GM19099 (cell line): ENCODE results near the gene CATSPERD.

ENCODE experiments used
- POLR2A ChIP-seq: IDR thresholded peaks from 3 replicates; pipeline ENCODE4 v1.6.1; 2011; ENCODE audit warnings: low read depth; ENCODE audit not compliant: insufficient read length; ENCODE audit errors: extremely low read depth

Gene CATSPERD

GRCh38 chr19:5681391-5682106 lies 38.9 kb upstream of the CATSPERD start:
- TF ChIP-seq POLR2A = no peak

- no peak for TF ChIP-seq POLR2A
Measured at GRCh38 chr19:5682107-5682482, 38.3 kb upstream of the CATSPERD start.

DNA sequence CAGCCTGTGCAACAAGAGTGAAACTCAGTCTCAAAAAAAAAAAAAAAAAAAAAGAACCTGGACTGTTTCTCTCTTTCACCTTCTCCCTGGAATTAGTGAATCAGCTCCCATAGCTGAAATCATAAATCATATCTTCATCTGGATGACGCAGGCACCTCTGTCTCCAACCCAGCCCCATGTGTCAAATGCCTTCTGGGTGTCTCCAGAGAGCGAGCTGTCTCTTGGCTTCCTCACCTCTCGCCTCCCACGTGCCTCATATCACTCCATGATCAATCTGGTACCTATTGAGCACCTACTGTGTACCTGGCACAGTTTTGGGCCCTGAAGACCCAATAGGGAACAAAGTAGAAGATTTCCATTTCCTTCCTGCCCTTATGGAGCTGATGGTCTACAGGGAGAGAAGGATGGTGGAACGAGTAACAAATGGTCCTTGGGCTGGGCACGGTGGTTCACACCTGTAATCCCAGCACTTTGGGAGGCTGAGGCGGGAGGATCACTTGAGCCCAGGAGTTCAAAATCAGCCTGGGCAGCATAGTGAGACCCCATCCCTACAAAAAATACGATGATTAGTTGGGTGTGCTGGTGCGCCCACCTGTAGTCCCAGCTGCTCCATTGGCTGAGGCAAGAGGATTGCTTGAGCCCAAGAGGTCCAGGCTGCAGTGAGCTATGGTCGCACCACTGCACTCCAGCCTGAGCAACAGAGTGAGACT lies 37.1 kb upstream of the CATSPERD start:
- TF ChIP-seq POLR2A = no peak

- TF ChIP-seq POLR2A = no peak
Measured at GRCh38 chr19:5684694-5685430, 35.6 kb upstream of the CATSPERD start.

DNA sequence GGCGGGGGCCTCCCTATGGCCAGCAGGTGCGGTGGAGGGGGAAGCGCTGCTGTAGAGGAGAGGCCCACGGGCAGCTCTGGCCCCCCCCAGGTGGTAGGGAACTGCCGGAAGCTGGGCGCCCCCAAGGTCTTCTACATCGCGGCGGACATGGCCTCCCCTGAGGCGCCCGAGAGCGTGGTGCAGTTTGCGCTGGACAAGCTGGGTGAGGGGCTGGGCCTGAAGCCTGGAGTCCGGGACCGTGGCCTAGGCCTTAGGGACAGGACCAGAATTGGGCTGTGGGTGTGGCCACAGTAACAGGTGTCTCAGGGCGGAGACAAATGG lies 34.2 kb upstream of the CATSPERD start:
- no peak for TF ChIP-seq POLR2A

DNA sequence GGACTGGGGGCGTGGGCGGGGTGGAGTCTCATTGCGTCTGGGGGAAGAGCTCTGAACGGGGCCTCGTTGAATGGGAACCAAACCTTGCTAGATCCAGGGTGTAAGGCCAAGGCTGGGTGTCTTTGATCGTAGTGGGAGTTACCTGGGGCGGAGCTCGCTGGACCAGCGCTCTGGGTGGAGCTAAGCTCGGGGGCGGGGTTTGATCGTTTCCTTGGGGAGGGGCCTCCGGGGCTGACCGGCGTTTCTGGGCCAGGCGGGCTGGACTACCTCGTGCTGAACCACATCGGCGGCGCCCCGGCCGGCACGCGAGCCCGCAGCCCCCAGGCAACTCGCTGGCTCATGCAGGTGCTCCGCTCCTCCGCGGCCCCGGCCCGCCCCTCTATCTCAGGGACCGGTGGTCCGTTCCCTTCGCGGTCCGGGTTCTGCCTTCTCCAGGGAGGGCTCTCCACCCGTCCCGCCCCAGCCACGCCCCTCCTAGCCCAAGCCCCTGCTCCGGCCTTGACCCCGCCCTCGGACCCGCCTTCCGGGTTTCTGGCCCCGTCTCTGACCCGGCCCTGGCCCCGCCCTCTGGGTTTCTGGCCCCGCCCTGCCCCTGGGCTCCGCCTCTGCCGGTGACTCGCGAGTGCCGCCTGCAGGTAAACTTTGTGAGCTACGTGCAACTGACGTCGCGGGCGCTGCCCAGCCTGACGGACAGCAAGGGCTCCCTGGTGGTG lies 33.6 kb upstream of the CATSPERD start:
- peak; percentile 60 for TF ChIP-seq POLR2A

DNA sequence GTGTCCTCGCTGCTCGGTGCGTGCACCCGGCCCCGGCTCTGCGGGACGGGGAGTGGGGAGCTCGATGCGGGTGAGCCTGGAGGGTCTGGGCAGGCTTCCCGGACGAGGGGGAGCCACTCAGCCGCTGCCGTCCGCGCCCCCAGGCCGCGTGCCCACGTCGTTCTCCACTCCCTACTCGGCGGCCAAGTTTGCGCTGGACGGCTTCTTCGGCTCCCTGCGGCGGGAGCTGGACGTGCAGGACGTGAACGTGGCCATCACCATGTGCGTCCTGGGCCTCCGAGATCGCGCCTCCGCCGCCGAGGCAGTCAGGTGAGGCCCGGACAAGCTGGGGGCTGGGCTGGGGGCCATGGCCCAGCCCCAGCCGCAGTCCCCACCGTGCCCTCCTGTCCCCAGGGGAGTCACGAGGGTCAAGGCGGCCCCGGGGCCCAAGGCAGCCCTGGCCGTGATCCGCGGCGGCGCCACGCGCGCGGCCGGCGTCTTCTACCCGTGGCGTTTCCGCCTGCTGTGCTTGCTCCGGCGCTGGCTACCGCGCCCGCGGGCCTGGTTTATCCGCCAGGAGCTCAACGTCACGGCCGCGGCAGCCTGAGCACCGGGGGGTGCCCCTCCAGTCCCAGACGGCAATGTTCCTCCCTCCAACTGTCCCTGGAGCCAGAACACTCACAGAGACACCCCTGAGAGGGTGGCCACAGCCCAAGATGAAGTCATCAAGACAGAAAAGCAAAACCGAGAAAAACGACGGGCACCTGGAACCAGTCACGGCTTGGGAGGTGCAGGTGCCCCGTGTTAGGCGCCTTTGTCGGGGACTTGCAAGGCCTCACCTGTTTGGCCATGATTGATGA lies 32.9 kb upstream of the CATSPERD start:
- TF ChIP-seq POLR2A = no peak

GRCh38 chr19:5690125-5690954 lies 30.1 kb upstream of the CATSPERD start, which contains the start of gene RPL36:
Gene RPL36, plus strand, starts transcription at chr19:5690295. Its CDS starts 213 bp downstream, at chr19:5690508.
- peak; percentile 99 for TF ChIP-seq POLR2A

- peak; percentile 31 for TF ChIP-seq POLR2A
Measured at GRCh38 chr19:5690955-5691821, 29.2 kb upstream of the CATSPERD start.

DNA sequence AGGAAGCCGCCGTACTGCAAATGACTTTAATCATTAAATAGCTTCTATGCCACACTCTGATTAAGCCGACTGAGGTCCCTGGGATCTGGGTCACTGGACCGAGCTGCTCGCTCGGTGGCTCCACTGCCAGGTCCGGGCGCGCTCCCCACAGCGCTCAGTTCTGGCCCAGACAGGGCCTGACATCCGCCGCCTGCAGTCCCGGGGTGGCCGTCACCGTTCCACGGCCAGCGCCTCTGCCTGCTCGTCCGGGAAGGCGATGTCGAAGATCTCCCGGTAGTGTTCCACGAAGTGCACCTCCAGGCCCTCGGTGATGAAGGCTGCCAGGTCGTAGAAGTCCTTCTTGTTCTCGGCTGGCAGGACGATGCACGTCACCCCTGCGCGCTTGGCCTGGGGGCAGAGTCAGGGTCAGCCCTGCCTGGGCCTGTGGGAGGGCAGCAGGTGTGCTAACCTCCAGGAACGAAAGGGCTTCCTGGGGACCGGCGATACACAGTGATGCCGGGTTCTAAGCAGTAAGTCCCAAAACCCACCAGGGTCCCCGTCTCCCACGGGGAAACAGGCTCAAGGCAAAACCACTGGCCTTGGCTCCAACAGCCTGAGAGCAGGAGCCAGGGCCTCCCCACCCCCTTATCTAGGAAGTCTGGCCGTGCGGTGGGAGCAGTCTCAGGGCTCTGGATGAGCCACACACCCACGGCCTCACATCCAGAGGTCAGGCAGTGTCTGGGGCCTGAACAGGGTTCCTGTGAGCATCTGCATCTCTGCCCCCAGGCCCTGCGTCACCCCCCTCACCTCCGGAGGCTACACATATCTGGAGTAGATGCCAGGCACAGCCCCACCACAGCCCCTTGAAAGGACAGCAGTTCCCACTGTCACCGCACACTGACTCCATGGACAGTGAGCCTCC lies 28.4 kb upstream of the CATSPERD start:
- TF ChIP-seq POLR2A = no peak

DNA sequence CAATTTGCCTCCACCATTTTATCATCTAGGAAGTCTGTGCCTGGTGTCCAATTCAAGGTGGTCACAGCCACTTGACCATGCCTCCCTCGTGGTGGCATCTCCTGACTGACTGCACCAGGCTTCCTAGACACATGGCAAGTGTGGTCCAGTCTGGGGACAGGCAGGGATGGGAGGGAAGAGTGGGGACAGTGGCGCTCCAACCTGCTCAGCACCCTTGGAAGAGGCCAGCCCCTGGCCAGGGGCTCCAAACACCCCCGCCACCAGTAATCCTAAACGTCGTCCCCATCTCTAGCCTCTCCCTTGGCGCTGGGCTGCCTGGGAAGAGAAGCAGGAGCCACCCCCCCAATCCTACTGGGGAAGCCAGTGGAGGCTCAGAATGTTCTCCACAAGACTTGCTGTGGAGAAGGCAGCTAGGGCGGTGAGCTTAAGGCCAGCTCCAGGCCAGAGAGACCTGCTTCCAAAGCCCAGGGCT lies 27.7 kb upstream of the CATSPERD start:
- TF ChIP-seq POLR2A = no peak
